ENCODE measurements around the gene HDAC8.

The HDAC8 gene

GRCh38 chrX:72475952-72476668, 96.5 kb downstream of the HDAC8 start:
- H4K20me1 ChIP-seq (ENCODE audit: insufficient read depth, low read length, poor library complexity, severe bottlenecking): no peaks in the 10 kb centered on the region
- no peak overlapping the region for H3K4me2 ChIP-seq (ENCODE audit: low read depth, low read length, poor library complexity, severe bottlenecking)
- no peaks in the 10 kb centered on the region for H3K36me3 ChIP-seq (ENCODE audit: insufficient read depth, low read length)
- H3K4me1 ChIP-seq (ENCODE audit: insufficient read depth, low read length, poor library complexity, severe bottlenecking): no peaks in the 10 kb centered on the region
- no peaks in the 10 kb centered on the region for H3K9me2 ChIP-seq (replicated peaks; ENCODE audit: low read depth, low read length)
- no peak overlapping the region for H2AFZ ChIP-seq (ENCODE audit: low read length)
- H3K4me3 ChIP-seq (ENCODE audit: low read length, poor library complexity, severe bottlenecking): no peak overlapping the region
- H3K9me3 ChIP-seq (ENCODE audit: insufficient read depth, low read depth, low read length): no peaks in the 10 kb centered on the region
- H3K9ac ChIP-seq (ENCODE audit: low read depth, low read length, poor library complexity, severe bottlenecking): no peak overlapping the region
- TF ChIP-seq CTCF (conservative IDR thresholded peaks at IDR 0.05; ENCODE audit: low read length) (no peak), EZH2phosphoT487 (IDR thresholded peaks at IDR 0.05; ENCODE audit: borderline replicate concordance) (no peak)
- no peaks in the 10 kb centered on the region for H3F3A ChIP-seq (ENCODE audit: low read depth)
- H3K27me3 ChIP-seq (ENCODE audit: insufficient read depth, low read length, poor library complexity, severe bottlenecking): no peaks in the 10 kb centered on the region
- H3K79me2 ChIP-seq (ENCODE audit: insufficient read depth, low read length): no peaks in the 10 kb centered on the region

GRCh38 chrX:72475338-72475737, 97.3 kb downstream of the HDAC8 start:
- TF ChIP-seq EZH2phosphoT487 (IDR thresholded peaks at IDR 0.05; ENCODE audit: borderline replicate concordance) (no peak), CTCF (conservative IDR thresholded peaks at IDR 0.05; ENCODE audit: low read length) (no peak)

GRCh38 chrX:72470532-72471223, 102.0 kb downstream of the HDAC8 start:
- Histone ChIP-seq H3K79me2 (ENCODE audit: insufficient read depth, low read length) (no peaks in the 10 kb centered on the region), H3K4me1 (ENCODE audit: insufficient read depth, low read length, poor library complexity, severe bottlenecking) (no peaks in the 10 kb centered on the region), H3K9ac (ENCODE audit: low read depth, low read length, poor library complexity, severe bottlenecking) (no peak overlapping the region), H3K4me2 (ENCODE audit: low read depth, low read length, poor library complexity, severe bottlenecking) (no peak overlapping the region), H2AFZ (ENCODE audit: low read length) (no peak overlapping the region), H3F3A (ENCODE audit: low read depth) (no peaks in the 10 kb centered on the region), H4K20me1 (ENCODE audit: insufficient read depth, low read length, poor library complexity, severe bottlenecking) (no peaks in the 10 kb centered on the region), H3K9me3 (ENCODE audit: insufficient read depth, low read depth, low read length) (no peaks in the 10 kb centered on the region), H3K9me2 (replicated peaks; ENCODE audit: low read depth, low read length) (no peaks in the 10 kb centered on the region), H3K27me3 (ENCODE audit: insufficient read depth, low read length, poor library complexity, severe bottlenecking) (no peaks in the 10 kb centered on the region), H3K4me3 (ENCODE audit: low read length, poor library complexity, severe bottlenecking) (no peak overlapping the region), H3K36me3 (ENCODE audit: insufficient read depth, low read length) (no peaks in the 10 kb centered on the region)
- TF ChIP-seq CTCF (conservative IDR thresholded peaks at IDR 0.05; ENCODE audit: low read length): no peak
- no peak for TF ChIP-seq EZH2phosphoT487 (IDR thresholded peaks at IDR 0.05; ENCODE audit: borderline replicate concordance)

More at GRCh38 chrX:72475338-72475737, 97.3 kb downstream of the HDAC8 start:
- Histone ChIP-seq H4K20me1 (ENCODE audit: insufficient read depth, low read length, poor library complexity, severe bottlenecking) (no peaks in the 10 kb centered on the region), H2AFZ (ENCODE audit: low read length) (no peak overlapping the region), H3K27me3 (ENCODE audit: insufficient read depth, low read length, poor library complexity, severe bottlenecking) (no peaks in the 10 kb centered on the region), H3K9me2 (replicated peaks; ENCODE audit: low read depth, low read length) (no peaks in the 10 kb centered on the region), H3K9me3 (ENCODE audit: insufficient read depth, low read depth, low read length) (no peaks in the 10 kb centered on the region), H3K9ac (ENCODE audit: low read depth, low read length, poor library complexity, severe bottlenecking) (no peak overlapping the region), H3F3A (ENCODE audit: low read depth) (no peaks in the 10 kb centered on the region), H3K79me2 (ENCODE audit: insufficient read depth, low read length) (no peaks in the 10 kb centered on the region), H3K36me3 (ENCODE audit: insufficient read depth, low read length) (no peaks in the 10 kb centered on the region), H3K4me3 (ENCODE audit: low read length, poor library complexity, severe bottlenecking) (no peak overlapping the region), H3K4me2 (ENCODE audit: low read depth, low read length, poor library complexity, severe bottlenecking) (no peak overlapping the region), H3K4me1 (ENCODE audit: insufficient read depth, low read length, poor library complexity, severe bottlenecking) (no peaks in the 10 kb centered on the region)

Measured in Loucy (cell line).